ENCODE measurements around the gene LMF2. TPM values are rescaled to one million over a fixed set of nuclear protein-coding genes. Genes with fewer than 3 reads are reported as not detected.

Gene LMF2
- total and polyA plus RNA-seq, 2 of the 4 experiments (the other 2 are of a cell fraction) = 16.8 to 82.6 TPM

DNA sequence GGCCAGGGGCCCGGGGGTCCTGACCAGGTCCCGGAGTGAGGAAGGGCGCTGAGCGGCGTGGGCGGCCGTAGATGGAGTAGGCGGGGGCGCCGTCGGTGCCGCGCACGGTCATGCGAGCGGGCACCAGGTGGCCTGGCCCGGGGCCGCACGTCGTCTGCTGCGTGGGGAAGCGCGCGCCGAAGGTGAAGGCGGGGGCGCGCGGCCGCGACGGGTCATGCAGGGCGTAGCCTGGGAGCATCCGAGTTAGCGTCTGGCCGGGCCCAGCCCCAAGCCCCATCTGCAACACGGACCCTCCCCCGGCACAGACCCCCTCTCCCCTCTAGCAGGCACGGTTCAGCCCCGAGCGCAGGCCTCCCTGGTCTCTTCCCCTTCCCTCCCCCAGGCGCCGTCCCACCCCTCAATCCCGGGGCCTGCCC, 24.1 kb upstream of the LMF2 start (continued):
- TF ChIP-seq, protein P1, sequence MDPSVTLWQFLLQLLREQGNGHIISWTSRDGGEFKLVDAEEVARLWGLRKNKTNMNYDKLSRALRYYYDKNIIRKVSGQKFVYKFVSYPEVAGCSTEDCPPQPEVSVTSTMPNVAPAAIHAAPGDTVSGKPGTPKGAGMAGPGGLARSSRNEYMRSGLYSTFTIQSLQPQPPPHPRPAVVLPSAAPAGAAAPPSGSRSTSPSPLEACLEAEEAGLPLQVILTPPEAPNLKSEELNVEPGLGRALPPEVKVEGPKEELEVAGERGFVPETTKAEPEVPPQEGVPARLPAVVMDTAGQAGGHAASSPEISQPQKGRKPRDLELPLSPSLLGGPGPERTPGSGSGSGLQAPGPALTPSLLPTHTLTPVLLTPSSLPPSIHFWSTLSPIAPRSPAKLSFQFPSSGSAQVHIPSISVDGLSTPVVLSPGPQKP (IDR thresholded peaks at IDR 0.05; ENCODE audit: borderline replicate concordance, low read depth, low read length) = no peak
- TF ChIP-seq SMC3 (IDR thresholded peaks at IDR 0.05; ENCODE audit: low read depth, low read length) = no peak
- TF ChIP-seq, protein P2, sequence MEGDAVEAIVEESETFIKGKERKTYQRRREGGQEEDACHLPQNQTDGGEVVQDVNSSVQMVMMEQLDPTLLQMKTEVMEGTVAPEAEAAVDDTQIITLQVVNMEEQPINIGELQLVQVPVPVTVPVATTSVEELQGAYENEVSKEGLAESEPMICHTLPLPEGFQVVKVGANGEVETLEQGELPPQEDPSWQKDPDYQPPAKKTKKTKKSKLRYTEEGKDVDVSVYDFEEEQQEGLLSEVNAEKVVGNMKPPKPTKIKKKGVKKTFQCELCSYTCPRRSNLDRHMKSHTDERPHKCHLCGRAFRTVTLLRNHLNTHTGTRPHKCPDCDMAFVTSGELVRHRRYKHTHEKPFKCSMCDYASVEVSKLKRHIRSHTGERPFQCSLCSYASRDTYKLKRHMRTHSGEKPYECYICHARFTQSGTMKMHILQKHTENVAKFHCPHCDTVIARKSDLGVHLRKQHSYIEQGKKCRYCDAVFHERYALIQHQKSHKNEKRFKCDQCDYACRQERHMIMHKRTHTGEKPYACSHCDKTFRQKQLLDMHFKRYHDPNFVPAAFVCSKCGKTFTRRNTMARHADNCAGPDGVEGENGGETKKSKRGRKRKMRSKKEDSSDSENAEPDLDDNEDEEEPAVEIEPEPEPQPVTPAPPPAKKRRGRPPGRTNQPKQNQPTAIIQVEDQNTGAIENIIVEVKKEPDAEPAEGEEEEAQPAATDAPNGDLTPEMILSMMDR (conservative IDR thresholded peaks at IDR 0.05; ENCODE audit: low read depth, low read length) = no peak

Measured in IMR-90 (cell line).